Measurements from ENCODE around the gene TGFB2.

Gene TGFB2

GRCh38 chr1:218461351-218461750 is 116.2 kb downstream of the TGFB2 start:
- DNase-seq (ENCODE audit: low read depth in 2 of 2) = no peak

- DNase-seq (ENCODE audit: low read depth in 2 of 2) = no peak
These were observed 117.0 kb downstream of the TGFB2 start for GRCh38 chr1:218462116-218462515.

- DNase-seq (ENCODE audit: low read depth in 2 of 2) = no peak
These were observed 117.5 kb downstream of the TGFB2 start for GRCh38 chr1:218462587-218462986.

- DNase-seq (ENCODE audit: low read depth in 2 of 2) = no peak
These were observed 118.3 kb downstream of the TGFB2 start for GRCh38 chr1:218463194-218464156.

- no peak for DNase-seq (ENCODE audit: low read depth in 2 of 2)
These were observed 119.7 kb downstream of the TGFB2 start for GRCh38 chr1:218464871-218465270.

- no peak for DNase-seq (ENCODE audit: low read depth in 2 of 2)
These were observed 121.3 kb downstream of the TGFB2 start for GRCh38 chr1:218466341-218467010.

GRCh38 chr1:218467101-218468072 is 122.3 kb downstream of the TGFB2 start:
- DNase-seq (ENCODE audit: low read depth in 2 of 2) = no peak

GRCh38 chr1:218468711-218469110 is 123.6 kb downstream of the TGFB2 start:
- DNase-seq (ENCODE audit: low read depth in 2 of 2) = no peak

GRCh38 chr1:218472885-218473284 is 127.7 kb downstream of the TGFB2 start:
- no peak for DNase-seq (ENCODE audit: low read depth in 2 of 2)

GRCh38 chr1:218473522-218473921 is 128.4 kb downstream of the TGFB2 start:
- DNase-seq (ENCODE audit: low read depth in 2 of 2) = no peak

GRCh38 chr1:218474128-218474527 is 129.0 kb downstream of the TGFB2 start:
- no peak for DNase-seq (ENCODE audit: low read depth in 2 of 2)

- DNase-seq (ENCODE audit: low read depth in 2 of 2) = no peak
These were observed 130.1 kb downstream of the TGFB2 start for GRCh38 chr1:218475275-218475674.

GRCh38 chr1:218475699-218476098 is 130.6 kb downstream of the TGFB2 start:
- no peak for DNase-seq (ENCODE audit: low read depth in 2 of 2)

GRCh38 chr1:218476385-218476784 is 131.2 kb downstream of the TGFB2 start:
- no peak for DNase-seq (ENCODE audit: low read depth in 2 of 2)

GRCh38 chr1:218478336-218478735 is 133.2 kb downstream of the TGFB2 start:
- DNase-seq (ENCODE audit: low read depth in 2 of 2) = no peak

GRCh38 chr1:218479436-218480115 is 134.4 kb downstream of the TGFB2 start:
- no peak for DNase-seq (ENCODE audit: low read depth in 2 of 2)

GRCh38 chr1:218480137-218480536 is 135.0 kb downstream of the TGFB2 start:
- DNase-seq (ENCODE audit: low read depth in 2 of 2) = no peak

GRCh38 chr1:218480588-218481099 is 135.5 kb downstream of the TGFB2 start:
- DNase-seq (ENCODE audit: low read depth in 2 of 2) = no peak

- DNase-seq (ENCODE audit: low read depth in 2 of 2) = no peak
These were observed 136.1 kb downstream of the TGFB2 start for GRCh38 chr1:218481116-218481775.

- no peak for DNase-seq (ENCODE audit: low read depth in 2 of 2)
These were observed 137.5 kb downstream of the TGFB2 start for GRCh38 chr1:218482683-218483082.
